ENCODE data around the gene IL36RN. TPM values are rescaled to one million over a fixed set of nuclear protein-coding genes. Genes with fewer than 3 reads are reported as not detected.

IL36RN gene
- polyA plus RNA-seq, 3 donors, result not detected

- no peak for DNase-seq (ENCODE audit: extremely low read depth in 1 of 11, low read depth in 9 of 11, low spot score in 4 of 11)
These were observed 10.9 kb downstream of the IL36RN start for GRCh38 chr2:113069676-113070605.

- no peak for DNase-seq (ENCODE audit: extremely low read depth in 1 of 11, low read depth in 9 of 11, low spot score in 4 of 11)
These were observed 11.6 kb downstream of the IL36RN start for GRCh38 chr2:113070606-113070975.

GRCh38 chr2:113072584-113072983 is 13.6 kb downstream of the IL36RN start:
- no peak for DNase-seq (ENCODE audit: extremely low read depth in 1 of 11, low read depth in 9 of 11, low spot score in 4 of 11)

- DNase-seq (ENCODE audit: extremely low read depth in 1 of 11, low read depth in 9 of 11, low spot score in 4 of 11), result no peak
These were observed 14.4 kb downstream of the IL36RN start for GRCh38 chr2:113073325-113073834.

GRCh38 chr2:113075030-113075429 is 16.0 kb downstream of the IL36RN start:
- DNase-seq (ENCODE audit: extremely low read depth in 1 of 11, low read depth in 9 of 11, low spot score in 4 of 11), result no peak

- no peak for DNase-seq (ENCODE audit: extremely low read depth in 1 of 11, low read depth in 9 of 11, low spot score in 4 of 11)
These were observed 16.6 kb downstream of the IL36RN start for GRCh38 chr2:113075600-113075999.

- no peak for DNase-seq (ENCODE audit: extremely low read depth in 1 of 11, low read depth in 9 of 11, low spot score in 4 of 11)
These were observed 18.1 kb downstream of the IL36RN start for GRCh38 chr2:113076954-113077669.

- no peak for DNase-seq (ENCODE audit: extremely low read depth in 1 of 11, low read depth in 9 of 11, low spot score in 4 of 11)
These were observed 18.9 kb downstream of the IL36RN start for GRCh38 chr2:113077921-113078320.

- DNase-seq (ENCODE audit: extremely low read depth in 1 of 11, low read depth in 9 of 11, low spot score in 4 of 11), result no peak
These were observed 19.4 kb downstream of the IL36RN start for GRCh38 chr2:113078350-113078839.

GRCh38 chr2:113079131-113079530 is 20.1 kb downstream of the IL36RN start:
- DNase-seq (ENCODE audit: extremely low read depth in 1 of 11, low read depth in 9 of 11, low spot score in 4 of 11), result no peak

GRCh38 chr2:113080134-113080533 is 21.1 kb downstream of the IL36RN start:
- DNase-seq (ENCODE audit: extremely low read depth in 1 of 11, low read depth in 9 of 11, low spot score in 4 of 11), result peak in 4 of 11 donors; percentile 1 to 19 (median 14)

GRCh38 chr2:113081488-113082210 is 22.7 kb downstream of the IL36RN start:
- no peak for DNase-seq (ENCODE audit: extremely low read depth in 1 of 11, low read depth in 9 of 11, low spot score in 4 of 11)

- DNase-seq (ENCODE audit: extremely low read depth in 1 of 11, low read depth in 9 of 11, low spot score in 4 of 11), result no peak
These were observed 24.3 kb downstream of the IL36RN start for GRCh38 chr2:113083296-113083695.

- DNase-seq (ENCODE audit: extremely low read depth in 1 of 11, low read depth in 9 of 11, low spot score in 4 of 11), result no peak
These were observed 25.4 kb downstream of the IL36RN start for GRCh38 chr2:113084249-113085000.

GRCh38 chr2:113085542-113085941 is 26.5 kb downstream of the IL36RN start:
- no peak for DNase-seq (ENCODE audit: extremely low read depth in 1 of 11, low read depth in 9 of 11, low spot score in 4 of 11)

GRCh38 chr2:113088213-113088992 is 29.4 kb downstream of the IL36RN start:
- no peak for DNase-seq (ENCODE audit: extremely low read depth in 1 of 11, low read depth in 9 of 11, low spot score in 4 of 11)

- DNase-seq (ENCODE audit: extremely low read depth in 1 of 11, low read depth in 9 of 11, low spot score in 4 of 11), result no peak
These were observed 30.9 kb downstream of the IL36RN start for GRCh38 chr2:113089916-113090315.

Data from renal cortex interstitium (tissue), 11 donors.